RWPE1 (cell line): ENCODE measurements around the gene CTNNA3.
"Not testable (repeated sequence)": the region's sequence is repeated elsewhere in the genome, so short reads cannot be mapped to it uniquely, and the experiment has no call there.

Experiments used
- CTCF ChIA-PET: fragments of 350-600 bp; sonication (Branson Sonifier 250); formaldehyde crosslinking; extraction: SDS; loops from one replicate; lab custom pipeline; 2021; lab: Yijun Ruan, JAX
- POLR2A ChIA-PET: fragments of 400-600 bp; formaldehyde crosslinking; extraction: SDS; loops from one replicate; lab custom pipeline; 2020; ENCODE audit warnings: antibody characterized with exemption; ENCODE audit not compliant: low non-redundant PET; lab: Yijun Ruan, JAX
- DNase-seq: peaks from one replicate; pipeline ENCODE4 v3.0.0; 2012; ENCODE audit warnings: low spot score
- H3K27ac ChIP-seq: fragments of 450-650 bp; 2 replicates; pipeline ENCODE4 v1.5.1; 2017
- TF ChIP-seq, protein P1 (sequence below): fragments of 450-650 bp; conservative IDR thresholded peaks from 2 replicates; pipeline ENCODE4 v1.5.1; 2017; ENCODE audit warnings: low read depth, mild to moderate bottlenecking

CTNNA3 gene

DNA sequence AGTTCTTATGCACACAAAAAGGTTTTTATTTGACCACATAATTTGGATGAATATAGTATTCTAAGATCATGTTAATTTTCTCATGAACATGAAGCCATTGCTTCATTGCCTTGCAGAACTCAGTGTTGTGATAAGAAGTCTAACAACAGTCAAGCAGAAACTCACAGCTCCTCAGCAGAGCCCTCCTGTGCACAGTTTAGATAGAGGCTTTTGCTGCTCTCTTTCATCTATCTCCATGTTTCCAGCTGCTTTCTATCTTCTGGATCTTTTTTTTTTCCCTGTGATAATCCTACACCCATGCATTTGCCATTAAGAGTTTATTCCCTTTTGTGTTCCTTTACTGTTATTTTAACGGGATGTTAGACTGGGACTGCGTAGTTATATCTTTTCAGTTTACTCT, 1327.8 kb downstream of the CTNNA3 start:
- POLR2A ChIA-PET: no interaction called here
- TF ChIP-seq, protein P1, sequence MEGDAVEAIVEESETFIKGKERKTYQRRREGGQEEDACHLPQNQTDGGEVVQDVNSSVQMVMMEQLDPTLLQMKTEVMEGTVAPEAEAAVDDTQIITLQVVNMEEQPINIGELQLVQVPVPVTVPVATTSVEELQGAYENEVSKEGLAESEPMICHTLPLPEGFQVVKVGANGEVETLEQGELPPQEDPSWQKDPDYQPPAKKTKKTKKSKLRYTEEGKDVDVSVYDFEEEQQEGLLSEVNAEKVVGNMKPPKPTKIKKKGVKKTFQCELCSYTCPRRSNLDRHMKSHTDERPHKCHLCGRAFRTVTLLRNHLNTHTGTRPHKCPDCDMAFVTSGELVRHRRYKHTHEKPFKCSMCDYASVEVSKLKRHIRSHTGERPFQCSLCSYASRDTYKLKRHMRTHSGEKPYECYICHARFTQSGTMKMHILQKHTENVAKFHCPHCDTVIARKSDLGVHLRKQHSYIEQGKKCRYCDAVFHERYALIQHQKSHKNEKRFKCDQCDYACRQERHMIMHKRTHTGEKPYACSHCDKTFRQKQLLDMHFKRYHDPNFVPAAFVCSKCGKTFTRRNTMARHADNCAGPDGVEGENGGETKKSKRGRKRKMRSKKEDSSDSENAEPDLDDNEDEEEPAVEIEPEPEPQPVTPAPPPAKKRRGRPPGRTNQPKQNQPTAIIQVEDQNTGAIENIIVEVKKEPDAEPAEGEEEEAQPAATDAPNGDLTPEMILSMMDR: no peak
- H3K27ac ChIP-seq: no peak overlapping the region
- DNase-seq: no peak
- CTCF ChIA-PET: interaction anchor here (0.8 kb wide), 1 partner anchor 550 kb away, joined by 3 read pairs; no protein-coding TSS in a partner anchor

- no peak for DNase-seq
- TF ChIP-seq, protein P1: no peak
- H3K27ac ChIP-seq: no peak overlapping the region
- POLR2A ChIA-PET: no interaction called here
- CTCF ChIA-PET: no interaction called here
Measured at GRCh38 chr10:66366163-66366562, 1329.8 kb downstream of the CTNNA3 start.

GRCh38 chr10:66365686-66366085, 1330.3 kb downstream of the CTNNA3 start:
- TF ChIP-seq, protein P1: no peak
- POLR2A ChIA-PET: no interaction called here
- H3K27ac ChIP-seq: no peak overlapping the region
- DNase-seq: no peak
- CTCF ChIA-PET: no interaction called here

DNA sequence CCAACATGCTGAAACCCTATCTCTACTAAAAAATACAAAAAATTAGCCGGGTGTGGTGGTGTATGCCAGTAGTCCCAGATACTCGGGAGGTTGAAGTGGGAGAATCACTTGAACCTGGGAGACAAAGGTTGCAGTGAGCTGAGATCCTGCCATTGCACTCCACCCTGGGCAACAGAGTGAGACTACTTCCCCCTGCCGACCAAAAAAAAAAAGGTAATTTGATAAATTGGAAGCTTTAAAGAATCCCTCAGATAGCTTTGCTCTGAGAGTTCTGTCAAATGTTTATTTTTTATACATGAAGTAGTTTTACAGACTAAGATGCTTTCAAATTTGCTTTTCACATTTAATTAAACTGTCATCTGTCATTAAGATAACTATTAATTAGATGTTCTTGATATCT, 1333.5 kb downstream of the CTNNA3 start:
- TF ChIP-seq, protein P1: no peak
- DNase-seq: no peak
- no peak overlapping the region for H3K27ac ChIP-seq
- CTCF ChIA-PET: interaction anchor here (0.6 kb wide), 1 partner anchor 524 kb away, joined by 3 read pairs; no protein-coding TSS in a partner anchor
- POLR2A ChIA-PET: no interaction called here

GRCh38 chr10:66353822-66354221, 1342.2 kb downstream of the CTNNA3 start:
- CTCF ChIA-PET, DNase-seq, POLR2A ChIA-PET, H3K27ac ChIP-seq: not testable (repeated sequence)

DNA sequence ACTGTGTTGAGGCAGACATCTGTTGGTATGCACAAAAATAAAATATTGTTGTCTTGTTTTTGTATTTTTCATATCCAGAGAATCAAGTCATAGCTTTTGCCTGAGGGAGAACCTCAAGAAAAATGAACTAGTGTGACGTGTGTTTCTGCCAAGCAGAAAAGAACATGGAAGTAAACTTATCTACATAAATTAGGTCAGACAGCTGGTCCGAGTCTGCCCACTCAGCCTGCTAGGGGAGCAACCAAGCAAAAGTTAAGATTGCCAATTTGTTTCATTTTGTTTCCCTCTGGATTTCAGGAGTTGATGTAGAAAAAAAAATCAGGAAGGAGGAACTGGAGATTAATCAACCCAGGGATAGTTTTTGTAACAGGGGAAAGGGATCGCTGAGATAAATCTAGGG, 1342.6 kb downstream of the CTNNA3 start:
- TF ChIP-seq, protein P1: no peak
- ChIA-PET CTCF (no interaction called here), POLR2A (no interaction called here)

GRCh38 chr10:66350622-66351399, 1345.2 kb downstream of the CTNNA3 start:
- TF ChIP-seq, protein P1: no peak
- ChIA-PET CTCF (interaction anchor here (0.6 kb wide), 1 partner anchor 284 kb away, joined by 6 read pairs; no protein-coding TSS in a partner anchor), POLR2A (no interaction called here)
- DNase-seq: no peak
- no peak overlapping the region for H3K27ac ChIP-seq

More for the DNA sequence above, 1342.6 kb downstream of the CTNNA3 start:
- no peak for DNase-seq
- no peak overlapping the region for H3K27ac ChIP-seq
